SIG-M5 treated with dmso at 0.1 percent for 504 hours (cell line): ENCODE results near the gene PXDN.
"Not testable (repeated sequence)": the region's sequence is repeated elsewhere in the genome, so short reads cannot be mapped to it uniquely, and the experiment has no call there.

Source experiments
- DNase-seq: peaks from one replicate; lab custom pipeline; 2025; ENCODE audit not compliant: unreplicated experiment; lab: John Stamatoyannopoulos, UW

The PXDN gene

DNA sequence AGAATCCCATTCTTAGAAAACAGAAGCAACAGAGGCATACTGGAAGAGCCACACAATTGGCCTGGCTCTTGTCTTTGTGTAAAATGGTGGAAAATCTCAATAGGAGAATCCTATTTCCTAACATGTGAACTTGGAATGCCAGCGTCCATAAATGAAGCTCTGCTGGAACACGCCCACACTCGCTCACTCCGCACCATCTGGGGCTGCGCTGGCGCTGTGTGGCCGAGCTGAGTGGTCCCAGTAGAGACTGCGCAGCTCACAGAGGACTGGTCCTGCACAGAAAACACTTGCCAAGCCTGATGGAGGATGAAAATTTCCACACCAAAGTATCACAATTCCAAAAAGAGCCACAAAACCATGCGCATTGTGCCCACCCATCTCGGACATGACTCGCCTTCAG lies 56.2 kb downstream of the PXDN start:
- no peak for DNase-seq

- no peak for DNase-seq
Observed at GRCh38 chr2:1687254-1687653, 57.1 kb downstream of the PXDN start.

- no peak for DNase-seq
Observed at GRCh38 chr2:1686784-1687105, 57.6 kb downstream of the PXDN start.

- no peak for DNase-seq
Observed at GRCh38 chr2:1685957-1686783, 58.1 kb downstream of the PXDN start.

- DNase-seq = no peak
Observed at GRCh38 chr2:1685078-1685956, 59.0 kb downstream of the PXDN start.

DNA sequence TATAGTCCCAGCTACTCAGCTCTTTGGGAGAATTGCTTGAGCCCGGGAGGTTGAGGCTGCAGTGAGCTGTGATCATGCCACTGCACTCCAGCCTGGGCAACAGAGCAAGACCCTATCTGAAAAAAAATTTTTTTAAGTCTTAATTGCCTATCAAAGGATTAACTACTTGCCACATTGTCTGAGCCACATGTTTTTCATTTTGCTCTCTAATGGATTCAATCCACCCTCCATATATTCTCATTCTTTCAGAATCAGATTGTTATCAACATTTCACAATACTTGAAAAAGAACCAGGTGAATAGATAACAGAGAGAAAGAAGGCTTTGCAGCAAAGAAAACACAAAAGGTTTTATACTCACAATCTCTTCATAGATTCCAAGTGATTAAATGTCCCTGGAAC lies 61.0 kb downstream of the PXDN start:
- DNase-seq = no peak

DNA sequence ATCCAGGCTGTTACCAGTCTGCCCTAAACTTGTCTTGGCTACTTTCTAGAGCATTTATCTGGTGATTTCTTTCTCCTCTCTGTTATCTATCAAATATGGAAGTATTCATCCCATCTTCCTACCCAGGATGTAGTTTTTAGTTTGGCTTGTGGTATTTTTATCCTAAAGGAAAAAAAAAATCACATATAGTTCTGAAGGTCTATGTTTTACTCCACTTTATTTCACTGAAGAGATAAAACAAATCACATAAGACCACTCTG lies 62.2 kb downstream of the PXDN start:
- DNase-seq = no peak

DNA sequence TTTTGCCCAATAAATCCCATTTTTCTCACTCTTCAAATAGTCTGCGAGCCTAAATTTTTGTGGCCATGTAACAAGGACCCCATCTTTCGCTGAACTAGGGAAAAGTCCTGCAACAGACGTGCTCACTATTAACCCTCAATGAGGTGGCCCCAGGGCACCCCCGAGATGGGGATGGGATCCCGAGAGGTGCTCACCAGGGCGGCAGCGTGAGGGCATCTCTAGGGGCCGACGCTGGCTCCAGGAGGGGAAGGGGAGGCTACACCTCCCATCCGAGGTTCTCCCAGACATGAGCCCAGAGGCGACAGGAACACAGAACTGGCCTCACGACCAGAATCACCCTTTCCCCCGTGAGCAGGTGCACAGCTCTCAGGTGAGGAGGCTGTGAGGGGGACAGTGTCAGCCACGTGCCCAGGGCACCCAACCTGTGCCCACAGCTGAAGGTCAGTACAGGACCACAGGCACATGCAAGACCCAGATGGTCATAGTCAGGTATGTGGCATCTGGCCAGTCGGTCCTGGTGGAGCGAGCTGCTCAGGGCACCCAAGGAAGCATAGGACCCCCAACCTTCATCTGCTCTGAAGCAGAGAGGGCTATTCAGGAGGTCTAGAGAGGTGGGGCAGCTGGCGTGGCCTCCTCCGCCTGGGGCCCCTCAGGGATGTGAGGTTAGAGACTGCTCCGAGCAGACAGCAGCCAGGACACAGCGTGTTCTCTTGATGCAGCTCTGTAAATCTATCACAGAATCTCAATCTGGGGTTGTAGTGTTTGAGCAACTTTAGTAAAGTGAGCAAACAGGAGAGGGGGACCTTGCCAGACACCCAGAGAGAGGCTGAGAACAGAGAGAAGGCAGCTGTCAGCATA lies 62.8 kb downstream of the PXDN start:
- no peak for DNase-seq

DNA sequence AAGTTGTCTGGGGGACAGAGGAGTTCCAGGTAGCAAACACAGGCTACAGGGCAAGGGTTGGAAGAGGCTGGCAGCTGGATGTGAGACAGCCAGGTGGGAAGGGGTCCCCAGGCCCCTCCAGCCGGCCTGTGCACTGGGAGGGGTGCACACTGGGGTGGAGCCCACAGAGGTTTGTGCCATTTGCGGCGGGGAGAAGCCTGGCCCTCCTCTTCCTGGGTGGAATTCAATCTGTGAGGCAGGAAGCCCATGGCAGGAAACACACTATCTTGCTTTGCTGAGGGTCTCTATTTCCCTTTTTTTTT lies 63.3 kb downstream of the PXDN start:
- no peak for DNase-seq

DNA sequence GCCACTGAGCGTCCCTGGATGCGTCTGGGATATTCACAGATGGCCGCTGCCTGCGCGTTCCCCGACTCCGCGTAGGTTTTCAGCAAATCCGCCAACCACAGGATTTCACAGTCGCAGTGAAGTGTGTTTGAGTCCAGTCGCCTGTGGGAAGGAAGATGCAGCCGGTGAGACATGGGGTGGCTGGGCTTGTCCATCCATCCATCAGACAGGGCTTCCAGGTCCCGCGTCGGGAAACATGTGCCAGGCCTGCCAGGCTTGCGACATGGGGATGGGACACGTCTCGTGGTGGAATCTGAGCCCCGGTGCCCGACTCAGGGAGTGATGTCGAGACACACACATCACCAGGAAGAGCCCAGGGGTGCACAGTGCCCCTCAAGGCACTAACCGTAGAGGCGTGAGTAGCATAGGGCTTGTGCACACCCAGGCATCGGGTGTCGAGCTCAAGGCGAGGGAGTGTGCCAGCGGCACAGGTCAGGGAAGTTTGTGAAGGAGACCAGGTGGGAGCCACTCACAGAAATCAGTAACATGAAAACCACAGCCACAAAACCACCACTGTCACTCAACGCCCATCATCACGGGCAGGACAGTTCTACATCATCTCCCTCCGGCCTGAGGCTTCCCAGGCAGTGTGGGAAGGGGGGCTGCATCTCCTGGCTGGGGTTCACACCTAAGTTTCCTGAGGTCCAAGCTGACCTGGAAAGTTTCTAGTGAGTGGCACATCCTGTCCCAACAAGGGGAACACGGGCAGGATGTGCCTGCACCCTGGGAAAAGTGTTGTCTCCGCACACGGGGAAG lies 63.9 kb downstream of the PXDN start:
- DNase-seq = no peak

DNA sequence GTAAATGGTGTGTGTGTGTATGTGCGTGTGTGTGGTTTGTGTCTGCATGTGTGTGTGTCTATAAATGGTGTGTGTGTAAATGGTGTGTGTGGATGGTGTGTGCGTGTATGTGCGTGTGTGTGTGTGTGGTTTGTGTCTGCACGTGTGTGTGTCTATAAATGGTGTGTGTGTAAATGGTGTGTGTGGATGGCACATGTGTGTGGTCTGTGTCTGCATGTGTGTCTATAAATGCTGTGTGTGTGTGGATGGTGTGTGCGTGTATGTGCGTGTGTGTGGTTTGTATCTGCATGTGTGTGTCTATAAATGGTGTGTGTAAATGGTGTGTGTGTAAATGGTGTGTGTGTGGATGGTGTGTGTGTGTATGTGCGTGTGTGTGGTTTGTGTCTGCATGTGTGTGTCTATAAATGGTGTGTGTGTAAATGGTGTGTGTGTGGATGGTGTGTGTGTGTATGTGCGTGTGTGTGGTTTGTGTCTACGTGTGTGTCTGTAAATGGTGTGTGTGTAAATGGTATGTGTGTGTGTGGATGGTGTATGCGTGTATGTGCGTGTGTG lies 64.8 kb downstream of the PXDN start:
- DNase-seq = not testable (repeated sequence)

DNA sequence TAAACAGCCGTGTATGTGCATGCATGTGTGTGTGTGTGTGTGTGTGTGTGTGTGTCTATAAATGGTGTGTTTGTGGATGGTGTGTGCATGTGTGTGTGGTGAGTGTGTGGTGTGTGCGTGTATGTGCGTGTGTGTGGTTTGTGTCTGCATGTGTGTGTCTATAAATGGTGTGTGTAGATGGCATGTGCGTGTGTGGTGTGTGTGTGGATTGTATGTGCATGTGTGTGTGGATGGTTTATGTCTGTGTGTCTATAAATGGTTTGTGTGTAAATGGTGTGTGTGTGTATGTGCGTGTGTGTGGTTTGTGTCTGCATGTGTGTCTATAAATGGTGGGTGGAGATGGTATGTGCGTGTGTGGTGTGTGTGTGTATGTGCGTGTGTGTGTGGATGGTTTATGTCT lies 65.2 kb downstream of the PXDN start:
- DNase-seq = not testable (repeated sequence)

DNA sequence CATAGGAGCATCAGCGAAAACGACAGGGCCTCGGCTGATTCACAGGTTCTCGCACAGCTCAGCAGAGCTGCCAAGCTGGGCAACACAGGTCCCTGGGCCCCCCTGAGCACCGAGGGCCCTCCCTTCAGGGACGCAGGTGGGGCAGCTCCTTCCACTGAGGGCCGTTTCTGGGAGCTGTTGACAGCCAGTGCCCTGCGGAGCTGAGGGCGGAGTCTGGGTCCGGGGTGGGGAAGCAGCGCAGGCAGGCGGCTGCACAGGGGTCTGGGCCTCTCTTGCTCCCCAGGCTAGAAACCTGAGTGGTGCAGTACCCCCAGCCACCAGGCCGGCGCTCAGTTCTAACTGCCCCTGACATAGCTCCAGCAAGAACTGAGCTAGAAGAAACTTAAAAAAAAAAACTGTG lies 65.7 kb downstream of the PXDN start:
- no peak for DNase-seq

- no peak for DNase-seq
Observed at GRCh38 chr2:1677821-1678165, 66.5 kb downstream of the PXDN start.

- DNase-seq = no peak
Observed at GRCh38 chr2:1676913-1677820, 67.1 kb downstream of the PXDN start.

GRCh38 chr2:1676091-1676912 lies 68.0 kb downstream of the PXDN start:
- no peak for DNase-seq

DNA sequence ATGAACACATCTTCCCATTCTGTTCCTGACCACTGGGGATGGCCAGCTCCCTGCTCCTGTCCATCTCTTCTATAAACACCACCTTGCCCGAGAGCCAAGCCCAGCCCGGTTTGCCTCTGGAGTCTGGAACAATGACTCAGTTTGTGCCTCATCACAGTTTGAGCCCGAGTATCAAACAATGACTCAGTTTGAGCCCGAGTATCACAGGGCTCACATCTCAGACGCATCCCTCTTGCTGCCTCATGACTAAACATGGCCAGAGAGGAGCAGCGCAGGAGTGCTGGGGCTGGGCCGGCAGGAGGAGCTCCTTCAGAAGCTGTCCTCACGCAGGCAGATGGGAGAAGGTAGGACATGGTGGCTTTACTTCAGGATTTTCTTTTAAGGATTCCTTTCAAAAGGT lies 68.7 kb downstream of the PXDN start:
- DNase-seq = no peak

GRCh38 chr2:1674766-1675397 lies 69.4 kb downstream of the PXDN start:
- DNase-seq = no peak

- DNase-seq = no peak
Observed at GRCh38 chr2:1674276-1674675, 70.0 kb downstream of the PXDN start.
